OCI-LY3 (cell line): ENCODE data around the gene SMARCD2.
"Not testable (repeated sequence)": the region's sequence is repeated elsewhere in the genome, so short reads cannot be mapped to it uniquely, and the experiment has no call there.

Source experiments
- H2AFZ ChIP-seq: fragments of 200-600, 300-600 bp; shearing (Covaris generic); 2 replicates; pipeline ENCODE4 v1.6.0; 2014; ENCODE audit warnings: antibody characterized with exemption, low read depth, low read length
- H3K27ac ChIP-seq: fragments of 200-600, 300-600 bp; sonication (generic); 2 replicates; pipeline ENCODE4 v1.5.1; 2014; ENCODE audit warnings: mild to moderate bottlenecking, low read length, moderate library complexity, mixed read lengths
- H3K27me3 ChIP-seq: fragments of 200-600, 300-600 bp; sonication (generic); 2 replicates; pipeline ENCODE4 v1.6.1; 2014; ENCODE audit warnings: low read depth, low read length, mixed read lengths
- H3K36me3 ChIP-seq: fragments of 200-600, 300-600 bp; sonication (generic); replicated peaks from 2 replicates; pipeline ENCODE3; 2014; ENCODE audit warnings: low read depth, low read length, mixed read lengths
- H3K4me1 ChIP-seq: fragments of 300-600, 200-600 bp; sonication (generic); 2 replicates; pipeline ENCODE4 v1.6.1; 2014; ENCODE audit warnings: low read length, mixed read lengths
- H3K4me2 ChIP-seq: fragments of 200-600, 300-600 bp; sonication (generic); 2 replicates; pipeline ENCODE4 v1.6.1; 2014; ENCODE audit warnings: low read length, mixed read lengths
- H3K4me3 ChIP-seq: fragments of 300-600, 200-600 bp; sonication (generic); 2 replicates; pipeline ENCODE4 v1.5.1; 2014; ENCODE audit warnings: antibody characterized with exemption, mild to moderate bottlenecking, low read length, moderate library complexity
- H3K79me2 ChIP-seq: fragments of 300-600, 200-600 bp; shearing (Covaris generic); 2 replicates; pipeline ENCODE4 v1.6.1; 2014; ENCODE audit warnings: mild to moderate bottlenecking, low read length, mixed read lengths
- H3K9ac ChIP-seq: fragments of 300-600, 200-600 bp; shearing (Covaris generic); 2 replicates; pipeline ENCODE4 v1.6.0; 2014; ENCODE audit warnings: mild to moderate bottlenecking, low read length, moderate library complexity
- H3K9me3 ChIP-seq: fragments of 200-600, 300-600 bp; shearing (Covaris generic); 2 replicates; pipeline ENCODE4 v1.6.1; 2014; ENCODE audit warnings: low read length, mixed read lengths; ENCODE audit not compliant: insufficient read depth
- H4K20me1 ChIP-seq: fragments of 200-600, 300-600 bp; sonication (generic); 2 replicates; pipeline ENCODE4 v1.6.1; 2016; ENCODE audit warnings: low read length, mixed read lengths; ENCODE audit not compliant: insufficient read depth
- CTCF ChIP-seq: fragments of 200-600, 300-600 bp; sonication (generic); IDR thresholded peaks from 2 replicates; pipeline ENCODE4 v1.5.1; 2014; ENCODE audit warnings: antibody characterized with exemption, low read length, low read depth
- EZH2phosphoT487 ChIP-seq: fragments of 200-600 bp; shearing (Covaris generic); IDR thresholded peaks from 2 replicates; pipeline ENCODE4 v1.6.1; 2018; ENCODE audit warnings: antibody characterized with exemption, mixed run types, low read depth

The SMARCD2 gene

GRCh38 chr17:63804328-63804727 lies 38.2 kb downstream of the SMARCD2 start:
- H3K36me3 ChIP-seq, result peaks cover 61% of the 10 kb centered on the region
- no peak overlapping the region for H3K4me2 ChIP-seq
- no peak overlapping the region for H3K27ac ChIP-seq
- H3K4me3 ChIP-seq, result no peak overlapping the region
- no peaks in the 10 kb centered on the region for H3K27me3 ChIP-seq
- no peaks in the 10 kb centered on the region for H3K79me2 ChIP-seq
- no peaks in the 10 kb centered on the region for H3K9me3 ChIP-seq
- peaks cover under 1% of the 10 kb centered on the region; the same call in 1 of the 2 replicates for H3K4me1 ChIP-seq
- no peak overlapping the region for H2AFZ ChIP-seq
- no peaks in the 10 kb centered on the region for H4K20me1 ChIP-seq
- no peak for TF ChIP-seq EZH2phosphoT487
- no peak for TF ChIP-seq CTCF
- no peak overlapping the region for H3K9ac ChIP-seq

- TF ChIP-seq EZH2phosphoT487, result no peak
- no peak for TF ChIP-seq CTCF
- Histone ChIP-seq H3K4me1 (no peaks in the 10 kb centered on the region), H3K4me2 (no peak overlapping the region), H3K27ac (no peak overlapping the region), H4K20me1 (no peaks in the 10 kb centered on the region), H3K9me3 (no peaks in the 10 kb centered on the region), H3K27me3 (no peaks in the 10 kb centered on the region), H2AFZ (no peak overlapping the region), H3K36me3 (peaks cover 66% of the 10 kb centered on the region), H3K4me3 (no peak overlapping the region), H3K79me2 (peaks cover 9% of the 10 kb centered on the region), H3K9ac (no peak overlapping the region)
Measured at GRCh38 chr17:63800783-63801182, 41.7 kb downstream of the SMARCD2 start.

- H3K27ac ChIP-seq, result no peak overlapping the region
- H4K20me1 ChIP-seq, result no peaks in the 10 kb centered on the region
- no peak overlapping the region for H3K4me3 ChIP-seq
- no peak for TF ChIP-seq EZH2phosphoT487
- no peak for TF ChIP-seq CTCF
- H2AFZ ChIP-seq, result no peak overlapping the region
- H3K9ac ChIP-seq, result no peak overlapping the region
- H3K9me3 ChIP-seq, result no peaks in the 10 kb centered on the region
- H3K36me3 ChIP-seq, result peaks cover 76% of the 10 kb centered on the region
- H3K4me2 ChIP-seq, result no peak overlapping the region
- no peaks in the 10 kb centered on the region for H3K4me1 ChIP-seq
- peaks cover 24% of the 10 kb centered on the region for H3K79me2 ChIP-seq
- H3K27me3 ChIP-seq, result no peaks in the 10 kb centered on the region
Measured at GRCh38 chr17:63798572-63799106, 43.8 kb downstream of the SMARCD2 start.

- not testable (repeated sequence) for H2AFZ ChIP-seq, H3K27ac ChIP-seq, H3K4me2 ChIP-seq, H3K4me3 ChIP-seq, H4K20me1 ChIP-seq, H3K9ac ChIP-seq, H3K27me3 ChIP-seq, H3K4me1 ChIP-seq, H3K9me3 ChIP-seq
- peaks cover 35% of the 10 kb centered on the region for H3K79me2 ChIP-seq
- peaks cover 80% of the 10 kb centered on the region for H3K36me3 ChIP-seq
Measured at GRCh38 chr17:63796375-63796774, 46.1 kb downstream of the SMARCD2 start.
